SKM-1 (cell line): ENCODE data around the gene MTX1.

Source experiments
- DNase-seq: peaks from one replicate; lab custom pipeline; 2025; ENCODE audit not compliant: unreplicated experiment; lab: John Stamatoyannopoulos, UW

MTX1 gene

DNA sequence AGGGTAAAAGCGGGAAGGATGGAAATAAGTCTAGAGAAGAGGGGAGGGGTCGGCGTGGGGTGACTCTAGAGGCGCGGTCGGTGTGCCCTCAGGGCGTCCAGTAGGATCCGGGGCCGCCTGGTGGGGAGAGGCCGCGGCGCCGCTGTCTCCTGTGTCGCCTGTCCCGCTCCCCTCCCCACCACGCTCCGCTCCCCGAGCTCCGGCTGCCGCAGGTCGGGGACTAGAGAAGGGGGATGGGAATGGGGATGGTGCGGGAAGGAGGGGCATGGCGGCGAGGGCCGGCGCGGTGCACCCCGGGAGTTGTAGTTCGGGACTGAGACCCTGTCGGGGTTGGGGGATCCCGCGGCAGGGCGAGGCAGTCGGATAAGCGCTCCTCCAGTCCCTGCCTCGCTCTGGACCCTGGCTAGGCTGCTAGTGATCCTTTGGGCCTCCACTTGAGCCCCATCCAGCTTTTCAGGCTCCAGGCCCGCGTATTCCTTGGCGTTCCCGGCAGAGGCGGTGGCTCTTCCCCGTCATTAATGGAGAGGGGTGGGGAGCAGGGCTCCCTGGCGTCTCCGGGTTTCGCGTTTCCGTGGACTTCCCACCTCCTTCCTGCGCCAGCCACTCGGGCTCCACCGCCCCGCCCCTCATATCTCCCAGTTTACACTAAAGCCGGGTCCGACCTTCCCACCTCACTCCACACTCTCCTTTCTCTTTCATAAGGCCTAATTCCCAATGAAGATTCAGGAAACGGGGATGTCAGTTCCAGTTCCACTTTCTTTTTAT is 46.9 kb downstream of the MTX1 start, which contains the start of gene ENTREP3:
TSS of gene ENTREP3 (minus strand) at position 241 of the 765 bp plus-strand sequence. CDS start 606 bp downstream, outside the sequence.
- DNase-seq: peak; percentile 63

DNA sequence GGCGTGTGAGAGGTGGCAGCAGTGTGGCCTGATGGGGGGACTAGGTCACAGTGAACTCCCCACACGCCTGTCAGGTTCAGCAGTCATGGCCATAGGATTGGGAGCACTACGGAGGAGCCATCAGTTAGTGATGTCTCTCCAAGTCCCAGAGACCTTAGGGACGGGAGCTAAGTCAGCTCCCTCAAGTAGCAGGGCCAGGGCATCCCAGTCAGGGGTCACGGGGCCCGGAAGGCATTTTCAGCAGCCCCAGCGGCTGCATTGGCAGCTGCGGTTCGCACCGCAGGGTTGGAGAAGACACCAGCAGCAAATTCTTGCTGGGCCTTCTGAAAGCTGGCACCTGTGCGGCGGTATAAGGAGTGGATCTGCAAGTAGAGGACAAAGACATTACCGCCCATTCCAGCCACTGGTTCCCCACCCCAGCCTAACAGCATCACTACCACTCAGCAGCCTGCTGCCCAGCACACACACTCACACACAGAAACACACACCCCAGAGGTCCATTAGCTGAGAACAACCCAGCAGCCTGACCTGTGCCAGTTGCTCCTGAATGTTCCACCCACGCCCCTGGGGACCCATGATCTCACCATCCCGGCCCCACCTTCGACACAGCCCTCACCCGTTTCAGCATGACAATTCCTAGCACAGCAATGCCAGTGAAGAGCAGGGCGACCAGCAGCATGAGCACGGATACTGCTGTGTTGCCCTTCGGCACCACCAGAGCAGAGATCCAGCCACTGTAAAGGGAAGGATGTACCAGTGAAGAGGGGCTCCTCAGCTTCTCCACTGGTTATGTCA is 47.8 kb downstream of the MTX1 start:
- no peak for DNase-seq

DNA sequence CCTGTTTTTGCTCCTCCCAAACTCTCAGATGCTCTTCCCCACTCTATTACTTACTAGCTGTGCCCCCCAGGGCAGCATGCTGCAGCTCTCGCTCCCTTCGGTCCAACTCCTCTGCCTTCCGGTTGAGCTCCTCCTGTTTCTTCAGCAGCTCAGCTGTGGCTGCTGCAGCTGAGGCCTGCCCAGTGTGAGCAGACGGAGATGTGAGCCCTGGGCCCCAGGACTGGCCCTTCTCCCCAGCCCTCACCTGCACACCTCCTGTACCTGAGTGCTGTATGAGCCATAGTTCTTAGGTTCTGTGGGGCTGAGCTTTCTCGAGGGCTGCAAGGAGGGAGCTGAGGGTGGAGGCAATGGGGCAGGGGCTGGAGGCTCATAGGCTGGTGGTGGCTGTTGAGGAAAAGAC is 51.8 kb downstream of the MTX1 start:
- DNase-seq: no peak

GRCh38 chr1:155261493-155261851 is 53.0 kb downstream of the MTX1 start:
- DNase-seq: no peak

- peak; percentile 99 for DNase-seq
Measured at GRCh38 chr1:155261852-155262673, 53.6 kb downstream of the MTX1 start, which contains the start of gene SCAMP3. SCAMP3 (minus strand) TSS chr1:155262360; CDS start chr1:155262151, 209 bp downstream.

DNA sequence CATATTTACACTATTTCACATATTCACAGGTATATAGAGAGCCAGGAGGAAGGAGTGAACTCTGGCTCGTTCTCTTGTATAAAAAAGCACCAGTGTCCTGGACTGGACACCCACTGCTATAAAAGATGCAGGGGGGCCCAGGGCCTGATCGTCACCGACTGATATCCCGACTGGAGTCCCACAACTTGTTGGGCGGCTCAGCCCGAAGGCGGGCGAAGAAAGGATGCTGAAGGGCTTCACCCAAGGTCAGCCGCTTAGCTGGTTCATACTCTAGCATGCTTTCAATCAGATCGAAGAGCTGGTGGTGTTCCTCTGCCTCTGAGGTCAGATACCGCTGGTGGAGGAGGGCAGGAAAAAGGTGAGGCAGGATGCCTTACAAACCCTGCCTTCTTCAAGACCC is 54.6 kb downstream of the MTX1 start:
- DNase-seq: no peak
